ENCODE measurements around the gene PRR7. TPM values are rescaled to one million over a fixed set of nuclear protein-coding genes. Genes with fewer than 3 reads are reported as not detected.

The PRR7 gene
- total RNA-seq, 1 donor from 2014 or later: 20.0 TPM

DNA sequence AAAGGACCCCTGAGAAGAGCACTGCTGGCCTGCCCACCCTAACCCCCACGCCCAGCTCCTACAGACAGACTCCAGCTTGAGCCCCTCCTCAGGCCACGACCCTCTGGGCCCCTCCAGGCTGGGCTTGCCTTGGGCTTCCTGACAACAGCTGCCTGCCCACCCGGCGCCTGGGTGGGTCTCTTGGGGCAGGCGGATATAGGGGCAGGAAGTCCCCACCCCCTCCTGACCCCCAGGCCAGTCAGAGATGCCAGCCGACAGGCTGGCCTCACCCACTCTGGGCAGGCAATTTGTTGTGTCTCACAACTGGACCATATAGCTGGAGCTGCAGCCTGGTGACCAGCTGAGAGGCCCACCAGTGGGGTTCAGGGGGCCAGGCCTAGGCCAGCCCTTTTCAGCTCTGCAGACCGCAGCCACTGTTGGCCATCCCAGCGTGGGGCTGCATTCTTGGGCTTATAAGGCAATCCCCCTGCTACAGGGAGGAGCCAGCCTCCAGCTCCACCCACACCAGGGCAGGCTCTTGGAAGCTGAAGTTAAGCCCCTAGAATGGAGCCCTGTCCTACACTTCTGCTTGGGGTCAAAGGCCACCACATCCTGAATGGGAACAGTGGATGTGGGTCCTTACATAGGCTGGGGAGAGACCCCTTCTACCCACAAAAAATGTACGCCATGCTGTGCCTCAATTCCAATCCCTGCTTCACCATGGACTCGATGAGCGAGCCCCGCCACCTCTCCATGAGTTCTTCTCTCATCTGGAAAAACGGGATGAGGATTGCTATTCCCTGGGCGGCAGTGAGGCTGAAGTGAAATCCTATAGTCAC is 48.8 kb downstream of the PRR7 start:
- DNase-seq (ENCODE audit: extremely low read depth, low read depth, low spot score): no peak

DNA sequence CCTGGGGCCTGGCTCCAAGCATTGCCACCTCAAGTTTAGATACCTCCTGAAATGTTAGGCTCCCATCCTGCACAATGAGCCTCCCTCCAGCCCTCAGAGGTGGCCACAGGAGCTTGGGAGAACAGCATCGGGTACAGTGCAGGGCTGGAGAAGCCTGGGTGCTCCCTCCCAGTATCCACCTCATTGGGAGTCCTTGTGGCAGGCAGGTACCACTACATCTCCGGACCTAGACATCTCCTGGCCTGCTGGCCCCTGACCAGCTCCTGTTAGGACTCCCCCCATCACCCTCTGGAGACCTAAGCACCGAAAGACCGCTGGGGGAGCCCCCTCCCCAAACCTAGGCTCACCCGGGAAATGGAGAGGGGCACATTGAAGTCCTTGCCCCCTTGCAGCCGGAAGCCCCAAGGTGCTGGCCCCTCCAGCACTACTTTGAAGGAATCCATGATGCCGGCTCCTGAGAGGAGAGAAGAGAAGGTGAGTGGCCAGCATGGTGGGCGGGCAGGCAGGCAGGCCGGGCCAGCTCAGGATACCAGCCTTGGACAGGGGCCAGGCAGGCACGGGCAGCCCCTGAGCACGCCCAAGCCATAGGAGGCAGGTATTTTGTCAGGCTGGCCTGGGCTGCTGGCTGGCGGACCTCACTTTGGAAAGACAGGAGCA is 49.6 kb downstream of the PRR7 start:
- no peak for DNase-seq (ENCODE audit: extremely low read depth, low read depth, low spot score)

DNA sequence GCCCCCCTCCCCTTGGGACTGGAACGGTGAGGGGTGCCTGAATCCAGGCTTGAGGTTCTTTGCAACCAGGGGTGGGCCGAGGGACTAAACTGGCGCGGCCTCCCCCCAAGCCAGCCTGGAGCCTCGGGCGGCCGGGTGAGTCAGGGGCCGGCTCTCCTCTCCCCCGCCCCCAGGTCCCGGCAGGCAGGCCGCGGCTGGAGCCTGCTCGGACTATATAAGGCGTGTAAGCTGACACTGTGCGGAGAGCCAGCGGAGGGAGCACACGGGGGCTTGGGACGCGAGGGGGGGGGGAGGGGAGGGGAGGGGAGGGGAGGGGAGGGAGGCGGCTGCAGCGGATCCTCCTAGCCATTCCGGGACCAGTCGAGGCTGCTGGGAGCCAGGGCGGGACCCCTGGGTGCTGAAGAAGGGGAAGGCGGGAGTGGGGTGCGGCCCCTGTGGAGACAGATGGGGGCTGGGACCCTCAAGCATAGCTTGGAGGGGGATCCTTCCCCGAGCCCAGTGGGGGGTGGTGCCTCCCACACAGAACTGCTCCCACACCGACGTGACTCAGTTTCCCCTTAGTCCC is 50.2 kb downstream of the PRR7 start:
- no peak for DNase-seq (ENCODE audit: extremely low read depth, low read depth, low spot score)

DNA sequence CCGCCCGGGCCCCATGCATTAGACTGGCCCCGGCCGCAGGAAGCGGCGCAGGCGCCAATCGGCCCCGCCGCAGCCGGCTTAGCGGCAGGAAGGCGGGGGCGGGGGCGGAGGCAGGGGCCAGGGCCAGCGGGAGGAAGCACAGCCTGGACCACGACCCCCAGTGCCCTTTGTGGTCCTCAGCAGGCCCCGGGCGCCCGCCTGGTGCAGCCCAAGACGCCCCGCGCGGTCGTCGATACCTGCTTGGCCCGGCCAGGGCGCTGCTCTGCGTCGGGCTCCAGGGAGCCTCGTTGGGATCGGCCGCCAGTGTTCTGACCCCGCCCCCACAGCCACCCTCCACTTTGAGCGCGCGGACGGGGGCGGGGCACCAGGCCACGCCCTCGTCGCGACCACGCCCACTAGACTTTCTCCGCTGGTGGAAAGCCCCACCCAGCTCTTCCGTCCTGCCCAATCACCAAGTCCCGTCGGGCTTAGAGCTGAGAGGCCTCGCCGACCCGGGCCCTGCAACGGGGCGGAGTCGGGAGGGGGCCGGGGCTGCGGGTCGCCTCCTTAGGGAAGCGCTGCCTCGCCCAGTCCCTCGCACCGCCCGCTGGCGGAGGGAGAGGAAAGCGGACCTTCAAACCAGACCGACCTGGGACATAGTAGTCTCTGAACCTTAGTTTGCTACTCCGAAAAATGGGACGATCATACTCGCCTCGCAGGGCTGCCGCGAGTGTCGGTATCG is 50.8 kb downstream of the PRR7 start, which contains the start of gene PDLIM7:
PDLIM7 (minus strand) TSS at position 313 of the 721 bp plus-strand sequence. CDS start 1,092 bp downstream, outside the sequence.
- DNase-seq (ENCODE audit: extremely low read depth, low read depth, low spot score): no peak

DNA sequence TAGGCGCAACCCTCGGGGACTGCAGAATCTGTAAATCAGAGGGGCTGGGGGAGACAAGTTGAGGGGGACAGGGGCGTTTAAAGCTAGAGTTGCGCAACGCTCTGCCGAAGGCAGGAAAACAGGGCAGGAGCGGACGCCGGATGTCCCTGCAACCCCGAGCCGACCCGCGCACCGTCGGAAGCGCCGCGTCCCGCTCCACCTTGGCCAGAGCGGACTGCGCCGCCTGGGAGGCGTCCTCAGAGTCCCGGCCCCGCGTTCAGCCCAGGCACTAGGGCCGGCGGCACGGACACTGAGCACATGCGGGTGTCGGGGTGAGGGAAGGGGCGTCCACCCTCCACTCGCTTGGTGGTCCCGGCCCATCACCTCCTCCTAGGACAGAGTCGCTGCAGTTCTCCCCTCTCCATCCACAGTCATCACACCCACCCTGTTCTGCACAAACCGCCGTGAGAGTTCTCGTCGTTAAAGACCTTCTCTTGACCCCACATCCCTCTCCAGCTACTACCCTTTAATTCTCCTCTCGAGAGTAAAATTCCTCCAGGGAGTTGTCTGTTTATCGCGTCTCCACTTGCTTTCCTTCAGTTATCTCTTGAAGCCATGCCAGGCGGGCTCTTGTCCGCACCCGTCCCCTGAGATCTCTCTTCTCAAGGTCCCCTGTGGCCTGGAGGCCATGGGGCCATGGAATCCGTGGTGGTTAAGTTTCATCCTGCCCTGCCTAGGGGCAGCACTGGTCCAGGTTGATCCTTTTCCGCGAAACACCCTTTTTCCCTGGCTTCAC is 51.6 kb downstream of the PRR7 start:
- DNase-seq (ENCODE audit: extremely low read depth, low read depth, low spot score): no peak

DNA sequence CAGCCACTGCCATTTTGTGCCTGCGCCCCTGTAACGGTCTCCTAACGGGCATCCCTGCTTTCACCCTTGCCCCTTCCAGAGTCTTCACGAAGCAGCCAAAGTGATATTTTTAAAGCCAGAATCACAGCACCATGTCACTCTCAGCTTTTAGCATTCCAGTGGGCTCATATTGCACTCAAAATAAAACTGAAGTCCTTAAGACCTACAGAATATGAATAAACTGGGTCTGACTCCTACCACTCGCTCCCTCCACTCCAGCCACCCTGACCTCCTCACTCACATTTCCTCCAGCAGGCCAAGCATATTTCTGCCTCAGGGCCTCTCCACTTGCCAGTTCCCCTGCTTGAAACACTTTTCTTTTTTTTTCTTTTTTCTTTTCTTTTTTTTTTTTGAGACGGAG is 53.2 kb downstream of the PRR7 start:
- DNase-seq (ENCODE audit: extremely low read depth, low read depth, low spot score): no peak

DNA sequence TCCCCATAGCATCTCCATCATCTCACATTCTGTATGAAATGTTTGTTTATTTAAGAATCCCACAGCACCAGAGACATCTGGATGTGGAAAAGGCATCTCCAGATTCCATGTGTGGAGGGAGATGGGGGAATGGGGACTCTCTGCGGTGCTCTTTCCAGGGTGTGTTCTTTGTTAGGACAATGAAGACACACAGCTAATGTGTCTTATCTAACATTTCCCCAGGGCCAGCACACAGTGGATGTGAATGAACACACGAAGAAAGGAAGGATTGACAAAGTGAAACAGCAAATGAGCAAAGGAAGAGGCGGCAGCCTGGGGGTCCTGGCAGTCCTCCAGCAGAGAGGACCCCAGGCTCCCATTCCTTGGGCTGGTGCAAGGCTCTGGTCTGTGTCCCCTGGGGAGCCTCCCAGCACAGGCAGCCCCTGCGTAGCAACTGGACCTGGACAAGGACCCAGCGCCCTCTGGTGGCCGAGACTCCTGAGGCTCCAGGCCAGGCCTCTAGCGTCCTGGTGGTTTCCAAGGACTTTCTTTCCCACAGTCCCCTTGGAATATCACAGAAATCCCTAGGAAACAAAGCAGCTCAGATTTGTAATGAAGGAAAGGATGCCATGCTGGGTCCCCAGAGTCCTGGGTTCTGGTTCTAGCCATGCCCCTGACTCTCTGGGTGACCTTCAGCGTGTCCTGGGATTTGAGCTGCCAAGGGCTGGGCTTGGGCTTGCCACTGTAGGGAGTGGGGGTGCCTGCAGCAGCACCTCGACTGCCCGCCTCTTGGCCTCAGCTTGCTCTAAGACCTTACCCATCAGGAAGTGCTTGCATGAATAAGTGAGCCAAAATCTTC is 54.3 kb downstream of the PRR7 start:
- no peak for DNase-seq (ENCODE audit: extremely low read depth, low read depth, low spot score)

DNA sequence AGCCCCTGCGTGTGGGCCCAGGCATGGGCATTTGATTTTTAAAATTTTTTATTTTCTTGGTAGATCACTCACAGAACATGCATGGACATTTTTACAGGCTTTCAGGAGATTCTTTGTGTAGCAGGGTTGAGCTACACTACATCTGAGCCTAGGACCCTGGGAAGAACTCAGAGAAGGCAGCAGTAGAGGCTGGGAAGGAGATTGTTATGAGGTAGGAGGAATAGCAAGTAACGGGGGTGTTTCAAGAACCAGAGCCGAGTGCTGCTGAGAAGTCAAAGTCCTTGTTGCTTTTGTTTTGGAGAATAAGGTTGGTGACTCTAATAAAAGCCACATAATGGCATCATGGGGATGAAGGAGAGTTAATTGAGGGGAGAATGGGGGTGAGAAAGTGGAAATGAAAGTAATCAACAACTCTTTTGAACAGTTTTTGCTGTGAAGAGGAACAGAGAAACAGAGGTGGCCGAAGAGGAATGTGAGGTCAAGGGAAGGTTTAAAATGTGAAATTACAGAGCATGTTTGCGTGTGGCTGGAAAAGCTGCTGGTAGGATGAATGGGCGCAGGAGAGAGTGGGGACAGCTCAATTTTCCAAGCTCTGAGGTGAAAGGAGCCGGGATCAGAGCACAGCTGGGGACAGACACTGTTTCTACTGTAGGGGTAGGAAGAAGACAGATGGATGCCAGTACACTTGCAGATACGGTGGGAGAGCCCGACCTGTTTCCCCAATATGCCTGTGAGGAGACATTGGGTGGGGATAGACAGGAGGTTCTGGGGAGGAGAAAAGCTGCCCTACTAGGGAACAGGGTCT is 55.5 kb downstream of the PRR7 start:
- no peak for DNase-seq (ENCODE audit: extremely low read depth, low read depth, low spot score)

DNA sequence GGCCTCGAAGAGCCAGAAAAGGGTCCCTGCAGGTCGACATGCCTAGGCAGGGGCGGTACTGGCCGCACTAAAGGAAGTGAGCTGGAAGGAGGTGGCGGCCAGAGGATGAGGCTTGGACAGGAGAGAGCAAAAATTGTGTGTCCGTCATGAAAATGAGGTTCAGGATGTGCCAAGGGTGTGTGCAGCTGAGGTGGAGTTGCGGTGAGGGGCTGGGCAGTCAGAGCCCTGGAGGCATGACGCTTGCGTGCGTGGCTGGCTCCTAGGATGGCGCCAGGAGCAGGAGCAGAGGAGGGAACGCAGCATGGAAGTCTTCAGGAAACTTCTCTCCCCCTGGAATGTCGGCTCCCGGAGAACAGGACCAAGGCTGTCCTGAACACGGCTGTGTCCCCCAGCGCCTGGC is 56.3 kb downstream of the PRR7 start:
- DNase-seq (ENCODE audit: extremely low read depth, low read depth, low spot score): no peak

DNA sequence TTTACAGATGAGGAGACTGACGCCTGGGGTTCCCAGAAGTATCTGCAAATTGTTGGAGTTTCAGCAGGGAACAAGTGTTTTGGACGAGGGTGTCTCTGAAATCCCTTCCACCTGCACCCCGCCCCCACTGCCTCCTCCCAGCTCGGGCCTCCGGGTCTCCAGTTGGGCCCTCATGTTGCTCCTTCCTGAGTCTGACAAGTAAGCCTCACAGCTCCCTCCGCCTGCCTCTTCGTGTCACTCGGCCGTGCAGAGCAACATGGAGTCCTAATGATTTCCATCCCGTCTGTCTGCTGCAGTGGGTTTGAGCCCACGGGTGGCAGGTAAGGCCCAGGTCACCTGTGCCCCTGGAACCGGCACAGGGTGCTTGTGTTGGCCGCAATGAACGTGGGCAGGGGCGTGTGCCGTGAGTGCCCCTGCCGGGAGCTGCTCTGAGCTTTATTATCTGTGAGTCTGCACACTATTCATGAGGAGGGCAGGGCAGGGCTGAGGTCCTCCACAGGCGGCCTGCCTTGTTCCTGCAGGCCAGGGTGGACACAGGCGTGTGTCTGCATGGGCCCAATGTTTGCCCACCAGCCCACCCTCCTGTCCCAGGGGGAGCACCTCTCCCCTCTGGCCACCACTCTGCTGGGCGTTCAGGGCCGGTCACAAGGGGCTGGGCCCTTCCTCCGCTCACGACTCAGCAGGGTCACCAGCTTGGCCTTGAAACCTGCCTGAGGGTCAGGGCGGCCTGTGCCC is 56.9 kb downstream of the PRR7 start:
- no peak for DNase-seq (ENCODE audit: extremely low read depth, low read depth, low spot score)

DNA sequence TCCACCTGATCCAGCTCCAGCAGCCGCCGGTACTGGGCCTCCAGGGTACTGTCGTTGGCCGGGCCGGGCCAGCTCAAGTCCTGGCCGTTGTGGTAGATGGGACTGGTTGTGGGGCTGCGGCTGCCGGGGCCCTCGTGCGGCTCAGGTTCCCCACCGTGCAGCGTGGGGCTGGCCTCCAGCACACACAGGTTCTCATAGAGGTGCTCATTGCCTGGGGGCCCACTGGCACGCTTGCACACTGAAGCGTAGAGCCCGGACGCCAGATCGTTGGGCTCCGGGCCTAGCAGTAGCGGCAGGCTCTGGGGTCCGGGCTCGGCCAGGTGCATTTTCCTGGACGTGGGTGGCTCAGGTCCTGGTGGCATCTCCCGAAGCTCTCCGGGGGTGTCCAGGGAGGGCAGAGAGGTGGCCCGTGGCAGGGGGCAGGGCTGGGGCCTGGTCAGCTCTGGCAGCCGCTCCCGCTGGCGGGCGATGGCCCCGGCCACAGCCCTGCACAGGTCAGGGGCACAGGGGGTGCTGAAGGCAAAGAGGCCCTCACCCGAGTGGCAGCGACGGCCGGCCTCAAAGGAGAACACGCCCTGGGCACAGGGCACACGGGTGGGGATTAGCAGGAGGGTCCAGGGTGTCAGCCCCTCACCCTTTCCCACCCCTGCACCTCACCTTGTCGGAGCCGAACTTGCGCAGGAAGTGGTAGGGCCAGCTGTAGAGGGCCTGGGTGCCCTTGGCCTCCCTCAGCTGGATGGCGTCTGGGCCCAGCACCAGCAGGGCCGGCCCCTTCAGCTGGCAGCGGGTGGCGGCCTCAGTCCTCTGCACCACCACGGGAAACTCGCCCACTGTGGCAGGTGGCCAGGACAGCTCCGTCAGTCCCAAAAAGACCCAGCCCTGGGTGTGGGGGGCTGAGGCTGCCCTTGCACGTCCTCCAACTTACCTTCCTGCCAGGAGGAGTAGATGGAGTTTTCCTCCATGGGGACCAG is 57.8 kb downstream of the PRR7 start:
- no peak for DNase-seq (ENCODE audit: extremely low read depth, low read depth, low spot score)

DNA sequence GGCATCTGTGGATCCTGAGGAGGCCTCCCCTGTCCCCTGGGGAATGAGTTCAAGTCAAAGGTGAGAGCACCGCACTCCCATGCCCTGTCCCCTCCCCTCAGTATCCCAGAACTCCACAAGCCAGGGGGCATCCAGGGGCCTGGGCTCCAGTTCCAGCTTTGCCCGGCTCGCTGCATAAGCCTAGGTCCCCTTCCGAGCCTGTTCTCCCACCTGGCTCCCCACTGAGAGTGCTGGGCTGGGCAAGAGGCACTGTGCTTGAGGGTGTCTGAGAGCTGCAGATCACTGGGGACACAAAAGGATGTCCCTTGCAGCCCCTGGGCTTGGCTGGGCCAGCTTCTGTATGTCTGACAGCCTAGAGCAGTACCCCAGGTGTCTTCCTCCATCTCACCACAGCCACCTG is 58.5 kb downstream of the PRR7 start:
- no peak for DNase-seq (ENCODE audit: extremely low read depth, low read depth, low spot score)

Other genes starting within 250 kb of the PRR7 start
- 30.8 and 36.8 TPM in 2 replicates for gene RAB24, start 143.1 kb upstream of the PRR7 start, total RNA-seq
- gene PRELID1, start 143.0 kb upstream of the PRR7 start, total RNA-seq: 145 and 147 TPM in 2 replicates
- gene MXD3, start 134.9 kb upstream of the PRR7 start, total RNA-seq: 6.0 and 12.3 TPM in 2 replicates
- 295 and 316 TPM in 2 replicates for gene LMAN2, start 95.1 kb upstream of the PRR7 start, total RNA-seq
- 9.8 and 12.8 TPM in 2 replicates for gene RGS14, start 88.9 kb upstream of the PRR7 start, total RNA-seq
- gene SLC34A1, start 62.4 kb upstream of the PRR7 start, total RNA-seq: not detected in 2 replicates
- not detected in 2 replicates for gene PFN3, start 46.2 kb upstream of the PRR7 start, total RNA-seq
- 0.53 and 4.3 TPM in 2 replicates for gene F12, start 37.2 kb upstream of the PRR7 start, total RNA-seq
- 21.7 and 27.5 TPM in 2 replicates for gene GRK6, start 20.1 kb upstream of the PRR7 start, total RNA-seq
- 300 and 362 TPM in 2 replicates for gene DBN1, start 26.8 kb downstream of the PRR7 start, total RNA-seq
- gene PDLIM7, start 50.8 kb downstream of the PRR7 start, total RNA-seq: 341 and 346 TPM in 2 replicates
- 11.2 and 15.6 TPM in 2 replicates for gene DOK3, start 63.0 kb downstream of the PRR7 start, total RNA-seq
- gene DDX41, start 70.1 kb downstream of the PRR7 start, total RNA-seq: 102 and 115 TPM in 2 replicates
- gene FAM193B, start 107.7 kb downstream of the PRR7 start, total RNA-seq: 30.2 and 55.1 TPM in 2 replicates
- gene TMED9, start 145.4 kb downstream of the PRR7 start, total RNA-seq: 247 and 332 TPM in 2 replicates
- 36.8 and 47.9 TPM in 2 replicates for gene B4GALT7, start 153.3 kb downstream of the PRR7 start, total RNA-seq